ENCODE data around the gene USH2A. TPM values are rescaled to one million over a fixed set of nuclear protein-coding genes. Genes with fewer than 3 reads are reported as not detected.

Gene USH2A
- total RNA-seq, 1 experiment from 2014 or later, result not detected

- Histone ChIP-seq H3K27ac (ENCODE audit: low read depth, low read length, poor library complexity, severe bottlenecking) (no peak overlapping the region), H3K27me3 (replicated peaks; ENCODE audit: insufficient read depth, low read depth, low read length, poor library complexity) (no peaks in the 10 kb centered on the region), H3K4me1 (ENCODE audit: insufficient read depth, low read length, poor library complexity, severe bottlenecking) (no peaks in the 10 kb centered on the region), H3K9me3 (ENCODE audit: low read depth, low read length, poor library complexity, severe bottlenecking) (no peaks in the 10 kb centered on the region), H3K36me3 (ENCODE audit: insufficient read depth, low read length, poor library complexity, severe bottlenecking) (no peaks in the 10 kb centered on the region), H3K4me3 (ENCODE audit: low read depth, low read length, poor library complexity, severe bottlenecking) (no peak overlapping the region)
- intact Hi-C loops (cut with micrococcal nuclease; ENCODE audit: unreplicated experiment), result no loop called here
- ChIA-PET CTCF (no interaction called here), POLR2A (ENCODE audit: low non-redundant PET) (no interaction called here)
- BruUV-seq (replicated peaks), result no TSS peak
- no peak for DNase-seq (ENCODE audit: low spot score)
- TF ChIP-seq CTCF (conservative IDR thresholded peaks at IDR 0.05; ENCODE audit: low read depth, low read length) (no peak), EZH2 (IDR thresholded peaks at IDR 0.05; ENCODE audit: borderline replicate concordance, low read depth, low read length, poor library complexity, severe bottlenecking) (no peak)
These were observed 592.9 kb downstream of the USH2A start for GRCh38 chr1:215830226-215830810.

- ChIA-PET CTCF (no interaction called here), POLR2A (ENCODE audit: low non-redundant PET) (no interaction called here)
- no peak for DNase-seq (ENCODE audit: low spot score)
These were observed 598.2 kb downstream of the USH2A start for GRCh38 chr1:215825056-215825455.

GRCh38 chr1:215824245-215824644 lies 599.0 kb downstream of the USH2A start:
- Histone ChIP-seq H3K27ac (ENCODE audit: low read depth, low read length, poor library complexity, severe bottlenecking) (no peak overlapping the region), H3K27me3 (replicated peaks; ENCODE audit: insufficient read depth, low read depth, low read length, poor library complexity) (peaks cover 6% of the 10 kb centered on the region), H3K36me3 (ENCODE audit: insufficient read depth, low read length, poor library complexity, severe bottlenecking) (no peaks in the 10 kb centered on the region), H3K9me3 (ENCODE audit: low read depth, low read length, poor library complexity, severe bottlenecking) (no peaks in the 10 kb centered on the region), H3K4me1 (ENCODE audit: insufficient read depth, low read length, poor library complexity, severe bottlenecking) (no peaks in the 10 kb centered on the region), H3K4me3 (ENCODE audit: low read depth, low read length, poor library complexity, severe bottlenecking) (no peak overlapping the region)
- no TSS peak for BruUV-seq (replicated peaks)
- DNase-seq (ENCODE audit: low spot score), result peak; percentile 4
- intact Hi-C loops (cut with micrococcal nuclease; ENCODE audit: unreplicated experiment), result loop anchor here (10.0 kb wide), 1 partner anchor 281 kb away; no protein-coding TSS in a partner anchor
- POLR2A ChIA-PET (ENCODE audit: low non-redundant PET), result no interaction called here
- peak; percentile 33 for TF ChIP-seq CTCF (conservative IDR thresholded peaks at IDR 0.05; ENCODE audit: low read depth, low read length)
- no peak for TF ChIP-seq EZH2 (IDR thresholded peaks at IDR 0.05; ENCODE audit: borderline replicate concordance, low read depth, low read length, poor library complexity, severe bottlenecking)
- CTCF ChIA-PET, result no interaction called here

More at GRCh38 chr1:215825056-215825455, 598.2 kb downstream of the USH2A start:
- H3K27me3 ChIP-seq (replicated peaks; ENCODE audit: insufficient read depth, low read depth, low read length, poor library complexity), result no peaks in the 10 kb centered on the region
- H3K4me1 ChIP-seq (ENCODE audit: insufficient read depth, low read length, poor library complexity, severe bottlenecking), result no peaks in the 10 kb centered on the region
- TF ChIP-seq EZH2 (IDR thresholded peaks at IDR 0.05; ENCODE audit: borderline replicate concordance, low read depth, low read length, poor library complexity, severe bottlenecking) (no peak), CTCF (conservative IDR thresholded peaks at IDR 0.05; ENCODE audit: low read depth, low read length) (no peak)
- no peaks in the 10 kb centered on the region for H3K9me3 ChIP-seq (ENCODE audit: low read depth, low read length, poor library complexity, severe bottlenecking)
- no peaks in the 10 kb centered on the region for H3K36me3 ChIP-seq (ENCODE audit: insufficient read depth, low read length, poor library complexity, severe bottlenecking)
- BruUV-seq (replicated peaks), result no TSS peak
- intact Hi-C loops (cut with micrococcal nuclease; ENCODE audit: unreplicated experiment), result loop anchor here (10.0 kb wide), 1 partner anchor 280 kb away; no protein-coding TSS in a partner anchor
- H3K4me3 ChIP-seq (ENCODE audit: low read depth, low read length, poor library complexity, severe bottlenecking), result no peak overlapping the region
- no peak overlapping the region for H3K27ac ChIP-seq (ENCODE audit: low read depth, low read length, poor library complexity, severe bottlenecking)

Measured in A673 (cell line).